GM12892 (cell line): Measurements from ENCODE around the gene UBQLN4.
A peak's percentile ranks its signal among the peaks of the same experiment; 100 is the strongest.

Source experiments
- DNase-seq: peaks from one replicate; pipeline ENCODE4 v3.0.0; 2011; ENCODE audit not compliant: insufficient read length
- FAIRE-seq: peaks from 2 replicates; lab custom pipeline; 2011; peaks lifted over from hg19 to GRCh38; lab: Jason Lieb, UNC
- POLR2A ChIP-seq: IDR thresholded peaks from 2 replicates; pipeline ENCODE4 v1.6.1; 2011; ENCODE audit warnings: low read depth, low read length, control low read depth
- POLR2AphosphoS5 ChIP-seq: IDR thresholded peaks from 2 replicates; pipeline ENCODE4 v1.6.1; 2011; ENCODE audit warnings: low read depth, low read length, control low read depth
- TAF1 ChIP-seq: IDR thresholded peaks from 2 replicates; pipeline ENCODE4 v1.6.1; 2011; ENCODE audit warnings: low read depth, mild to moderate bottlenecking, control low read depth, low read length, borderline replicate concordance

The UBQLN4 gene

GRCh38 chr1:156001662-156002171, 51.9 kb downstream of the UBQLN4 start:
- TF ChIP-seq POLR2AphosphoS5 (no peak), POLR2A (no peak), TAF1 (no peak)
- no peak for DNase-seq
- FAIRE-seq = no peak

- no peak for FAIRE-seq
- TF ChIP-seq POLR2A (no peak), TAF1 (no peak), POLR2AphosphoS5 (no peak)
These were observed 52.5 kb downstream of the UBQLN4 start for GRCh38 chr1:156001021-156001661.

DNA sequence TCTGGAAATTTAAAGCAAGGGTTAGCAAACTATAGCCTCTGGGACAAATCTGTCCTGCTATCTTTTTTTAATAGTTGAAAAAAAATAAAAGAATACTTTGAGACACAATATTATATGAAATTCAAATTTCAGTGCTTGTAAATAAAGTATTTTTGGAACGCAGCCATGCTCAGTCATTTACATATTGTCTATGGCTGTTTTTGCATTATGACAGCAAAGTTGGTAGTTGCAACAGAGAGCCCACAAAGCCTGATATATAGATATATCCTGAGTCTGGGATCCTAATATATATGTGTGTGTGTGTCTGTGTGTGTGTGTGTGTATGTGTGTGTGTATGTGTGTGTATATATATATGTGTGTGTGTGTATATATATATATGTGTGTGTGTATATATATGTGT, 53.6 kb downstream of the UBQLN4 start:
- TF ChIP-seq POLR2AphosphoS5 (no peak), TAF1 (no peak), POLR2A (no peak)
- no peak for FAIRE-seq
- no peak for DNase-seq

More at GRCh38 chr1:156001021-156001661, 52.5 kb downstream of the UBQLN4 start:
- DNase-seq = no peak

DNA sequence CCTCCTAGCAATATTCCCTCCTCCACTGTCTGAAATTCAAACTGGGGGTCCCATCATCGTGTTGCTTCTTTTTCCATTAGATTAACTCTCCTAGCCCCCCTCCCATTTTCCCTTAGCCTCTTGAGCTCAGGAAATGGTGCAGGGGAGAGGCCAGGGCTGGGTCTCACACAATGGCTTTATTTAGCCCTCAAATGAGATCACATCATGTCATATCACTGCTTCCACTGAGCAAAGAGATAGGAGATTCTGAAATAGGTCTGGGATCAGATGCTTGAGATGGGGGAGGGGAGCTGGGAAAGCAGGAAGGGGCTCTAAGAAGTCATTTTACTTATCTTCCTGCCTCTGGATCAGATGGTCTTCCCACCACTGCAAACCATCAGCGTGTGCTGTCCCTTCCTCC, 57.4 kb downstream of the UBQLN4 start:
- no peak for TF ChIP-seq TAF1
- no peak for TF ChIP-seq POLR2AphosphoS5
- no peak for TF ChIP-seq POLR2A
- DNase-seq = no peak
- FAIRE-seq = no peak

GRCh38 chr1:155993595-155993994, 60.0 kb downstream of the UBQLN4 start:
- TF ChIP-seq POLR2A (no peak), POLR2AphosphoS5 (no peak), TAF1 (no peak)
- FAIRE-seq (no peak), DNase-seq (no peak)

DNA sequence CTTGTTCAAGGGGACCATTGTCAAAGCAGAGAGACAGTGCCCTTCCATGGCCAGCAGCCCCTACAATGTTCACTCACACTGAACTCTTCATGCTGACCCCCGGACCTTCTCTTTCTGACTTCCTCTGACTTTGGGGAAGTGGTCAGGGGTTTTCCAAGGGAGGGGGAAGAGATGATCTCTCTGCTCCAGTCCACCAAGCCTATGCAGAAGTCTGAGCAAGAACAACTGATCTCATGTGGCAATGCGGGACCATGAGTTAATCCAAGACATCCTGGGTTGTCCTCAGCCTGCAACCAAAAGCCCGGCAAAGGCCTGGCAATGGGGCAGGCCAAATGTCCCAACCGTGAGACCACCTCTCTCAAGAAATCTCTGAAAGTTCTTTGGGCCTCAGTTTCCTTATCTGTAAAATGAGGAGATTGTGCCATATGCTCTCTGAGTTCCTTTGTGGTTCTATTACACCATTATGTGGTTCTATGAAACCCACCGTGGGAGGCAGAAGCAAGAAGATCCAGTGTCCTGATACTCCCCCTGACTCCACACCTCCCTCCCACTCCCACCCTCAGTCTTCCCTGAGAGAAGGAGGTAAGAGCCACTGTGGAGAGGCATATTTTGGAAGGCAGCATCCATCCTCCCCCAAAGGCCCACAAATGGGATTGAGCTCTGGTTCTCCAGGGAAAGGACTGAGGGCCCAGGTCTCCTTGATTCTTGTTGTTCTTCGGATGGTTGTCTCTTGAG, 63.4 kb downstream of the UBQLN4 start:
- no peak for DNase-seq
- peak; percentile 46 for FAIRE-seq
- no peak for TF ChIP-seq POLR2AphosphoS5
- TF ChIP-seq TAF1 = no peak
- no peak for TF ChIP-seq POLR2A

DNA sequence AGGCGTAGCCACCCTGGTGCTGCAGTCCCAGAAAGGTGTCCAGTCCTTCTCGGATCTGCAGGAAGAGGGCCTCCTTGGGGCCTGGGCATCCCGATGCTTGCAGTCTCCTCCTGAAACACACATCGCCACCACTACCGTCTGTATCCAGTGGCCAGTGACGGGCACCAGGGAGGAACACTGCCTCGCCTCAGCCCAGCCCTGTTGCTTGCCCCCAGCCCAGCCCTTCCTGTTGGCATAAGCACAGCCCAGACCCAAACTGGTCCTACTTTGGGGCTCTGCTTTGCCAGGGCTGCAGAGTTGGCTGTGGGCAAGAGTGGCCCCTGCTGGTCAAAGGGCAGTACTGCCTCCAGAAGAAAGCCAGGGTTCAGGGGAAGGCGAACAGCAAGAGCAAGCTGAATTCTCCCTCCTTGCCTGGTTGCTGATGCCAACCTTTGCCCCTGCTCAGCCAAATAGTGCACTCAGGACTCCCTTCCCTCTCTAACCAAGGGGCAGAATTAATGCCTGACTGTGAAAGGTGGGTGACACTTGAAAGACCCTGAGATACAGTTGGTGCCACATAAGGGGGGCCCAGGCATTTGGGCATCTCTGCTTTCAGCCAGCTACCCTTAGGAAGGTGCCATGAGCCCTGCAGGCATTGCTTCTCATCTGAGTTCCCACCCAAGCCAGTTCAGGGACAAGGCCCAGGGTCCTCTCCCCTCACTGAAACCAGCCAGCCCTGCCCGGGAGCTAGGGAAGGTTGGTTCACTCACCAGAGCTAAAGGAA, 64.2 kb downstream of the UBQLN4 start:
- DNase-seq (peak; percentile 65), FAIRE-seq (peak; percentile 97)
- TF ChIP-seq POLR2AphosphoS5 = no peak
